ENCODE results near the gene ZIC4. TPM values are rescaled to one million over a fixed set of nuclear protein-coding genes. Genes with fewer than 3 reads are reported as not detected.
A peak's percentile ranks its signal among the peaks of the same experiment; 100 is the strongest.

Gene ZIC4
- total and polyA plus RNA-seq, 2 of the 8 experiments (the other 6 are each of a cell fraction or from before 2014, with no cell fraction given): 0.03 to 0.13 TPM

DNA sequence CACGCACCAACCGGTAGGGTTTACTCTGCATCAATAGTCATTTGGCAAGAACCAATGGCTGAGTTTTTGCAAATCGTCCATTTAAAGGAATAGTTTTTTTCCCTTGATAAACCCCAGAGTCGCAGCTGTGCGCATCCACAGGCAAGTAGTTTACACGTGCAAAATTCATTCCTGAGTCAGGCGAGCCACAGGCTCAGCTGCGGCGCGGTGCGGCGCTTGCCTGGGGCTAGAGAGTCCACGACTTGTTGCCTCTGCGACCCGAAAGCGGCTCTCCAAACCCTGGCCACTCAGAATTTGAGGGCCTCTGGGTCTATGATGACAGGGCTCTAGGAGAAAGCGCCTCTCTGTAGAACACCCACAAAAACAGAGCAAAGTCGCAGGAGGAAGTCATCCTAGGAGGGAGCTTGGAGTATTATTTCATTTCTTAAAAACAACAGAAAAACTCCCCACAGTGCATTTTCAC lies 36.7 kb downstream of the ZIC4 start:
- Histone ChIP-seq H2AFZ (ENCODE audit: low read length) (no peak overlapping the region), H3K23me2 (ENCODE audit: low read depth, low read length) (peaks cover 3% of the 10 kb centered on the region; the same call in 1 of the 2 replicates), H2BK5ac (ENCODE audit: low read depth, low read length) (no peak overlapping the region), H2BK20ac (ENCODE audit: low read length) (no peak overlapping the region), H4K91ac (replicated peaks; ENCODE audit: insufficient read length, low read length) (no peak overlapping the region), H2BK12ac (ENCODE audit: low read depth, low read length) (0 out of 2 replicates have a peak overlapping the region, but pooled peaks have one; percentile 40), H3K79me1 (ENCODE audit: low read depth, low read length) (no peaks in the 10 kb centered on the region), H3K27me3 (replicated peaks in 1 of 4; ENCODE audit: control insufficient read depth in 3 of 4, extremely low read depth in 1 of 4, insufficient read depth in 3 of 4, low read length in 3 of 4) (peaks cover 72 to 93% (median 86%) of the 10 kb centered on the region in 4 experiments), H2AK5ac (ENCODE audit: low read depth, low read length) (no peak overlapping the region), H2BK120ac (replicated peaks; ENCODE audit: low read depth, low read length) (no peak overlapping the region), H3K4me2 (ENCODE audit: insufficient read depth in 1 of 2, low read depth in 2 of 2, low read length in 2 of 2) (peak overlapping the region; percentile 46 to 63; a peak in 3 of 4 replicates), H3K36me3 (ENCODE audit: control insufficient read depth in 2 of 4, insufficient read depth in 4 of 4, low read length in 3 of 4) (no peaks in the 10 kb centered on the region), H3K27ac (ENCODE audit: low read depth, low read length) (no peak overlapping the region), H3K9ac (replicated peaks in 1 of 4; ENCODE audit: extremely low read depth in 1 of 4, low read depth in 3 of 4, low read length in 3 of 4) (no peak overlapping the region), H3K79me2 (ENCODE audit: control insufficient read depth in 1 of 2, insufficient read depth in 2 of 2, low read length in 2 of 2) (no peaks in the 10 kb centered on the region), H2BK15ac (ENCODE audit: low read length) (no peak overlapping the region), H3K14ac (ENCODE audit: insufficient read length) (no peak overlapping the region), H3K4ac (replicated peaks; ENCODE audit: insufficient read length, low read depth, low read length) (no peak overlapping the region), H4K5ac (ENCODE audit: insufficient read length, low read depth, low read length) (no peak overlapping the region), H3K4me3 (ENCODE audit: extremely low read depth in 1 of 4, insufficient read depth in 2 of 4, low read depth in 3 of 4, low read length in 4 of 4) (peak overlapping the region in 2 of 4 experiments; percentile 3 to 22; a peak in 5 of 8 replicates), H3K23ac (ENCODE audit: insufficient read length) (no peak overlapping the region), H4K8ac (ENCODE audit: extremely low read depth, insufficient read depth, low read length) (no peak overlapping the region), H3K9me3 (ENCODE audit: insufficient read depth in 2 of 2, low read depth in 1 of 2, low read length in 1 of 2) (no peaks in the 10 kb centered on the region), H4K20me1 (replicated peaks in 1 of 2; ENCODE audit: control insufficient read depth in 1 of 2, insufficient read depth in 2 of 2, low read length in 2 of 2) (peaks cover 0 to 2% of the 10 kb centered on the region in 2 experiments), H3K56ac (replicated peaks; ENCODE audit: insufficient read length, low read depth, low read length) (no peak overlapping the region), H3K18ac (ENCODE audit: extremely low read depth, low read length) (no peak overlapping the region), H3K4me1 (replicated peaks in 1 of 4; ENCODE audit: control insufficient read depth in 3 of 4, insufficient read depth in 4 of 4, low read length in 3 of 4) (peaks cover 4 to 17% (median 16%) of the 10 kb centered on the region in 4 experiments)
- CTCF ChIA-PET (ENCODE audit: partially characterized antibody): interaction anchor here (0.6 to 11.9 kb wide), 12 partner anchors 8 to 1269 kb away, joined by 3 to 162 read pairs (median 4); no protein-coding TSS in a partner anchor
- DNase-seq (ENCODE audit: low read depth in 1 of 2, low spot score in 2 of 2) (peak in 1 of 2 experiments; percentile 60), FAIRE-seq (no peak)
- POLR2A ChIA-PET (ENCODE audit: partially characterized antibody): interaction anchor here (1.2 to 1.9 kb wide), 5 partner anchors 8 to 42 kb away, joined by 3 to 8 read pairs (median 4); no protein-coding TSS in a partner anchor
- WGBS, 2 experiments (ENCODE audit: extremely low coverage in 1 of 2, insufficient coverage in 1 of 2, insufficient read length in 1 of 2, insufficient replicate concordance in 2 of 2, low coverage in 1 of 2, low lambda C conversion rate in 2 of 2, missing lambda C conversion rate in 1 of 2): 1% methylated on average over 18 of the region's 18 CpGs; no CpG with 5 or more reads in 1 of the 2 experiments
- peak; percentile 88 for TF ChIP-seq SUZ12 (IDR thresholded peaks at IDR 0.05; ENCODE audit: low read length)
- peak; percentile 85 for TF ChIP-seq RNF2 (IDR thresholded peaks at IDR 0.05; ENCODE audit: borderline replicate concordance, low read depth, low read length, missing control alignments, poor library complexity, severe bottlenecking)
- TF ChIP-seq CBX8 (IDR thresholded peaks at IDR 0.05; ENCODE audit: borderline replicate concordance, low read depth, low read length): peak; percentile 30; the same call in 1 of the 2 replicates
- TF ChIP-seq EZH2 (IDR thresholded peaks at IDR 0.05; ENCODE audit: low read depth, low read length, severe bottlenecking): peak; percentile 88
- TF ChIP-seq FOSL1 (IDR thresholded peaks at IDR 0.05; ENCODE audit: insufficient read depth, low read depth, low read length): no peak

Data from H1 (cell line).